Stomach (tissue), 4 donors: ENCODE results near the gene XKRX.

Source experiments
- EP300 ChIP-seq: sonication (generic); formaldehyde crosslinking; IDR thresholded peaks from one replicate; pipeline ENCODE4 v1.6.1; 2017; ENCODE audit warnings: antibody characterized with exemption
- POLR2A ChIP-seq, 4 donors: fragments of 450-650 bp; IDR thresholded peaks; one replicate each; pipeline ENCODE4 v1.6.1; 2016; ENCODE audit warnings: antibody characterized with exemption in 4 of 4, control low read depth in 2 of 4, mild to moderate bottlenecking in 1 of 4, moderate library complexity in 1 of 4
- POLR2AphosphoS5 ChIP-seq, 3 donors: sonication (generic); formaldehyde crosslinking; IDR thresholded peaks; one replicate each; pipeline ENCODE4 v1.6.1; 2016; ENCODE audit warnings: antibody characterized with exemption in 3 of 3
- TF ChIP-seq, protein P1 (sequence below), 7 experiments: fragments of 450-650 bp in 4 of 7; fragments of 200-600 bp in 3 of 7; sonication (generic) in 3 of 7; IDR thresholded peaks; one replicate each; pipeline ENCODE4 v1.5.1; 2016 to 2019; ENCODE audit warnings: antibody characterized with exemption in 7 of 7, control low read depth in 2 of 7, mild to moderate bottlenecking in 1 of 7

DNA sequence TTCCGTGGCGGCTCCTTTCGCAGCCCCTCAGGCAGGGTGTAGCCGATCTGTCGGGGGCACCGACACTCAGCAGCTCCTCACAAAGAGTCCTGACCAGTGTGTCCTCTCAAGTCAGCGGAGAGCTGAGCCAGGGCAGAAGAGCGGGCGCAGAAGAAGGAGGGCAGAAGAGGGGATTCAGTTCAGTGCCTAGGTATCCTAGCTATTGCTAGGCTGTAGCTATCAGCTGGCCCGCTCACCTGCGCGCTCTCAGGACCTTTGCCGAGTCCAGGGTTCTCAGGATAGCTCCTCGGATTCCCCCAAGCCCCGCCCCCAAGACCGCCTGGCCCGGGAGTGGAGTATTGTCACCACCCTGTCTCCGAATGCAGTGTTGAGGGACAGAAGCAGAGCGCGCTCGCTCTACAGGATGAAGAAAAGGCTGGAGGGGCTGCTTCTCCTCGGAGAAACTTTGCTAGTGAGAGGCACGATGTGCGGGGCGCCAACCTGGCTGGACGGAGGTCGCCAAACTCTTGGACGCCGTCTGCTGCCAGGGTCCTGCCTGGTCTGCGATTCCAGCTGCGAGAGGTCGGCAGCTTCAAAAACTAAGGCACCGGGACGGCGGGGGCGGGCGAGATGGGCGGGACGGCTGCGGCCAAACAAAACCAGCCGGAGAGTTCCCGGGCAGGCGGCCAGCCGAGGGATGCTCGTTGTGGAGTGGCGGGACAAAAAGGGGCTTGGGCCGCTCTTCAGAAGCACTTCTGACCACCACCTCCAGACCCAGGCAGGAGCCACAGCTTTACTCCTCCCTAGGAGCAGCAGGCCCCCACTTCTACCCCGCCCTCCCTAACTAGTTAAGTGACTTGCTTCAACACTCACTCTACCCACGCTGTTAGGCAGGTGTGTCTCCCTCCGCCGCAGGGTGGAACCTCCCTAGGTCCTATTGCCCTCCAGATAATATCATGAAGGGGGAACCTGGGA is at the start of gene XKRX:
- TF ChIP-seq EP300 (no peak), POLR2A (IDR thresholded peaks at IDR 0.05) (no peak), POLR2AphosphoS5 (IDR thresholded peaks at IDR 0.05) (no peak)
- TF ChIP-seq, protein P1, sequence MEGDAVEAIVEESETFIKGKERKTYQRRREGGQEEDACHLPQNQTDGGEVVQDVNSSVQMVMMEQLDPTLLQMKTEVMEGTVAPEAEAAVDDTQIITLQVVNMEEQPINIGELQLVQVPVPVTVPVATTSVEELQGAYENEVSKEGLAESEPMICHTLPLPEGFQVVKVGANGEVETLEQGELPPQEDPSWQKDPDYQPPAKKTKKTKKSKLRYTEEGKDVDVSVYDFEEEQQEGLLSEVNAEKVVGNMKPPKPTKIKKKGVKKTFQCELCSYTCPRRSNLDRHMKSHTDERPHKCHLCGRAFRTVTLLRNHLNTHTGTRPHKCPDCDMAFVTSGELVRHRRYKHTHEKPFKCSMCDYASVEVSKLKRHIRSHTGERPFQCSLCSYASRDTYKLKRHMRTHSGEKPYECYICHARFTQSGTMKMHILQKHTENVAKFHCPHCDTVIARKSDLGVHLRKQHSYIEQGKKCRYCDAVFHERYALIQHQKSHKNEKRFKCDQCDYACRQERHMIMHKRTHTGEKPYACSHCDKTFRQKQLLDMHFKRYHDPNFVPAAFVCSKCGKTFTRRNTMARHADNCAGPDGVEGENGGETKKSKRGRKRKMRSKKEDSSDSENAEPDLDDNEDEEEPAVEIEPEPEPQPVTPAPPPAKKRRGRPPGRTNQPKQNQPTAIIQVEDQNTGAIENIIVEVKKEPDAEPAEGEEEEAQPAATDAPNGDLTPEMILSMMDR (IDR thresholded peaks at IDR 0.05) = no peak
